Activated CD4-positive, alpha-beta T cell treated with anti-CD3 and anti-CD28 coated beads, Interleukin-2, Interleukin-4, amounts not matched to agents 100 ng/mL and 50 ng/mL, durations not matched to agents 16 hours and 8 hours (primary cell): Measurements from ENCODE around the gene MGLL.

ENCODE experiments used
- DNase-seq: peaks from one replicate; pipeline ENCODE4 v3.0.0-alpha.2; 2020; ENCODE audit warnings: low spot score

The MGLL gene

DNA sequence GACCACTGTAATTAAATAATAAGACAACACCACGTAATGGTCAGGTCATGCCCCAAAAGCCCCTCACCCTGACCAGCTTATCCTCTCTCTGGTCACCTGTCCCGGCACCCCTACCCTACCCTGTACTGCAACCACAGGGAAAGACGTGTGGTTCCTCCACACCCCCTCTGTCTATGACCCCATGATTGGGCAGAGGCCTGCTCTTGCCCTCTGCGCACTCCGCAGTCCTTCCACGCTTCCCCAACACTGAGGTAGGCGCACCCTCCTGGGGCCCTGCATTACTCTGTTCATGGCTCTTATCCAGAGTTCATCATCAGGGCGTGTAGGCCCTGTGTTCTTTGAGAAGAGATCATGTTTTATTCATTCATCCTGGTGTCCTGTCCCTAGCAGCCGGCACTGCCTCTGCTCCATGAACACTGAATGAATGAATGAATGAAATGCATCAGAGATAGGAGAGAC lies 33.8 kb downstream of the MGLL start:
- no peak for DNase-seq

DNA sequence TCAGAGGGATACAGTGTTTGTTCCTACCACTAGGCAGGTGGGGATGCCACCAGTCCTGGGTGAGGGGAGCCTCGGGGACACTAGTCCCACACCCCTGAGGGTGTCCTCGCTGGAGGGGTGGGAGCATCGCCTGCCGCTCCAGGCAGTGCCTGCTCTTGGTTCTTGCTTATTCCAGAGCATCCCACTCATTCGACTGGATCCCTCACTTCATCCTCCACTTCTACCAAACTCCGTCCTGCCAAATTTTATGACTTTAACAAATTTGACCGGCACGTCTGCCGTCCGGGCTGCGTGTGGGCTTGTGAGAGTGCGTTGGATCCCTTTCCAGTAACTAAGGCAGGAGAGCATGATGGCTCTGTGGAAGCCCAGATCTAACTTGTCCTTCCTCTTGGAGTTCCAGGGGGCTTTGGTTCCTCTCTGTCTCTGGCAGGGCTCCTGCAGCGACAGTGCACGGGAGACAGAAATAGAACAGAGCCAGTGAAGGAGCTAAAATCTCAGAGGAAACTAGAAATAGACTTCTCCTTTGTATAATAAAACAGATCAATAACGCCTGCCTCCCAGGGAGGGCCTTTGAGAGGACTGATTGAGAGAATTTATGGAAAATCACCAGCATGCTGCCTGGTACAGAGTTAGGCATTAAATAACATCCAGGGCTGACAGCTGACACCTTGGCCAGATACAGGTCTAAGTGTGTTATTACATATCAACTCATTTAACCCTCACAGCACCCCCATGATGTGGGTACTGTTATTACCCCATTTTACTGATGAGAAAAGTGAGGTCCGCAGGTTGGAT lies 34.5 kb downstream of the MGLL start:
- no peak for DNase-seq

DNA sequence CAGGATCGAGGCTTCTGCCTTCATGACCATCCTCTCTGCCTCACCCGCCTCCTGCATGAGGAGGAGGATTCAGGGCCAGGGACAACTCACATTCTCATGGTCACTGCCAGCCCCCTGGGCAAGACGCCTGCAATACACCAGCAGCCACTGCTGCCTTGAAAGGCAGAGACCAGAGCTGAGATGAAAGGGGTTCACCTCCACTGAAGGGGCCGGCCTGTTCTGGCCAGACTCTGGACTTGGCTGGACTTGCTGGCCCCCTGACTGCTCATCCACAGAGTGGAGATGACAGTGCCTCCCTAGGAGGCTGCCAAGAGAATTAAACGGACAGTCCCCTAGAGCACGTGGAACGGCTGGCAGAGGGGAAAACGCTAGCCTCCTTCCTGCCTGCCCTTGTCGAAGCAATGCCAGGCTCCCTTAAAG lies 35.2 kb downstream of the MGLL start:
- DNase-seq, result no peak

DNA sequence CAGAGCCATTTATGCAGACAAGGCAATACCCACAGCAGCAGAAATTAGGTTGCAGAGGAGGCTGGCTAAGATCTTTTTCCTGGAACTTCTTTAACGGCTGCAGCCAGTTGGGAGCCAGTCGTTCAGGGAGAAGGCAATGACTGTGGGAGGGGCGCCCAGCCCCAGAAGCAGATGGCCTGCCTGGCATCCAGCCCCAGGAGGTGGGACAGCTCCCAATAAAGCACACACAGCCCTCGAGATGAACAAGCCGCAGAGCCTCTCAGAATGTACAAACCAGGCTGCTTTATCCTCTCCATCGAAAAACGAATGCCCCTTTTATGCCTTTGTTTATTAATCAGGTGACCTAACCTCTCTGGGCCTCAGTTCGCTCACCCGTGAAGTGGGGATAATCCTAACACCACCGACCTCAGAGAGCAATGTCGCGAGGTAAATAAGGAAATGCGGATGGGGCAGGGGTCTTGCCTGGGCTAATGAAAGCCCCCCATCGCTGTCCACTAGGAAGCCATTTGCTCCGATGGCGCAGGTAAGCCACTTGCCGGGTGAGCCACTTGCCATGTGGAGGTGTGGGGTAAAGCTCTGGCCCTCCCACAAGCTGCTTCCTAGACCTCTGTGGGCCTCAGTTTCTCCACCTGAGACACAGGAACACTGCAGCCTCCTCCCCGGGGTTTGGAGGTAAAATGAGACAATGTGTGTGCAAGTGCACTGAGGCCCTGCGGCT lies 35.8 kb downstream of the MGLL start:
- DNase-seq, result no peak

DNA sequence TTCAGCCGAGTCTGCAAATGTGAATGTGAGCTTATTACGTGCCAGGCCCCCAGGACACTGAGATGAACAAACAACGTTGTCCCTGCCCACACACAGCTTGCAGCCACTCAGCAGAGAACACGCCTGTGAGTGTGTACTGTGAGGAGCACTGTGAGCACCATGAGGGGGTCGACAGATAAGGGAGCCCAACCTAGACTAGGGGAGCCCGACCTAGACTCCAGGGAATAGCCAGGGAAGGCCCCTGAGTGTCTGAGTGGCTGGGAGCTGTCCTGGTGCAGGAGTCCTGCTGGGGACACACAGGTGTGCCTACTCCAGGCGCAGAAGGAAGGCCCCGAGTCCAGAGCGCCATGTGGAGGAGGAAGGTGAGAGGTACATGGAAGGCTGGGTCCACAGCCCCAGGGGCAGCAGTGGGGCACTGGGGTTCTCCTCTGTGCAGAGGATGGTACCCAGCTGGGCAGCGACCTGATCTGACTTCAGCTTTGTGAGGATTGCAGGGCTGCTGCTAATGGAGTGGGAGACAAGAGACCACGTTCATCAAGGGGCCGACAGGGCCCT lies 36.5 kb downstream of the MGLL start:
- no peak for DNase-seq

DNA sequence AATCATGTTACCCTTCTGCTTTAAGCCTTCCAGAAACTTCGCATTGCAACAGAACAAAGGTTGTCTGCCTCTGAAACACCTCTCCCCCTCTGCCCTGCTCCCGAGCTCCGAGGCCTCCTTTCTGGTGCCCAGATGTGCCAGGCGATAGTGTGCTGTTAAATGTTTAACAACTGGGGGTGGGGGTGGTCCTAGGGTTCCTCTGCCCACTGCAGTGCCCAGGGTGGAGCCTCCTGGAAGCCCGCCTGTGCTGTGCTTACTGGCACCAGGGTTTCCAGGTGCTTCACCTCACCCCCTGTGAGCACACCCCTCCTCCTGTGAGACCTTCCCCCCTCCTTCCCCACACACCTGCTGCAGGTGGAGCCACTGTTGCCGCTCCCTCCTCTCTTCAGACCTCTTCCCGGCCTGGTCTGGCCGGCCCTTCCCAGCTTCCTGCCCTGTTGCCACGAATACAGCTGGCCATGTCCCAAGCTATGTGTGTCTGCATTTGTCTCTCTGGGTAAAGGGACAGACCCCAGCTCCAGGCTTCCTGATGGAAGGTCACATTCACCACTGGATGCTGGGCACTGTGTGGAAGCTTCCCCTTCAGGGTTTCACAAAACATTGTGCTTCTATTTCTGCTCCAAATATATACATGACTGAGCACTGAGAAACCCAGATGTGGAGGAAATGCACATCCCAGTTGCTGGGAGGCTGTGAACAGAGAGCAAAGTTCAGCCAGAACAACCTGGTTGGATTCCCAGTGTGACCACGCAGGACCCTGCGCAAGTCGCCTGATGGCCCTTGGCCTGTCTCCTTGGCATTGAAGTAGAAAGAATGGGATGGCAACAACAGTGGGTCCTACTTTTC lies 37.2 kb downstream of the MGLL start:
- no peak for DNase-seq

DNA sequence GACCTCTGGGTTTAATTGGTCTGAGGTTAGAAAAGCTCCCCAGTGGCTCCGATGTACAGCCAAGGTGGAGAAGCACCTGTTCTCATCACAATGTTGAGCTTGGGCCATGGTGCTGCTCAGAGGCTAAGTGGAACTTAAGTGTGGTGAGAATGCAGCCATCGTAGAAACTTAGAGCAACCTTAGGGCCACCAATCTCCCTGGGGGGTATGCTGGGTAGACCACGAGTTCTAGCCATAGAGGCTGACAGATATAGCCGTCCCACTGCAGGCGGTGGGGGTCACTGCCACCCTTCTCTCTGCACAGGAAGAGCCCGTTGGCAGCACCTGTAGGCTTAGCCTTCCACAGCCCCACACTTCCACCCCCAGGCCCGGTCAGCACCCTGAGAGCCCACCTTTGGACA lies 38.0 kb downstream of the MGLL start:
- DNase-seq, result no peak

DNA sequence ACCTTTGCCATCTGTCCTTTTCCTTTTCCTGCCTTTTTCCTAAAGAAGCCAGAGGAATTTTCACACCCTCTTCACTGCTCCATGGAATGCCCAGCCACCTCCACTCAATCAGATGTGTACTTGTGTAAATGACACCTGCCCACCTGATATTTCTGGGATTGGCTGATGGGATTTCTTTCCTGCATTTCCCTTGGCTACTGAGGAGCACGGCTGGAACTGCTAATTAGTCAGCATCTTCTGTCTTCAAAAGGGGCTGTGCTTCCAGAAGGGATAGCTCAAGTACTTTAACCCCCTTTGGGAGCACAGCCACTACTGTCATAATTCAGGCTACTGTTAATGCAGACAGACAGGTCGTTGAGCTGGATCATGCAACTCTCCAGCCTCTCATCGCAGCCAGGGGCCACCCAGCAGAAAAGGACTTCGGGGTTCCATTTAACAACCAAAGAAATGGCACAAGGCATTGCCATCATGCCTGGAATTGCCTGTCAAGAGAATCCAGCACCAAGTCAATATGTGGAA lies 38.6 kb downstream of the MGLL start:
- DNase-seq, result no peak

DNA sequence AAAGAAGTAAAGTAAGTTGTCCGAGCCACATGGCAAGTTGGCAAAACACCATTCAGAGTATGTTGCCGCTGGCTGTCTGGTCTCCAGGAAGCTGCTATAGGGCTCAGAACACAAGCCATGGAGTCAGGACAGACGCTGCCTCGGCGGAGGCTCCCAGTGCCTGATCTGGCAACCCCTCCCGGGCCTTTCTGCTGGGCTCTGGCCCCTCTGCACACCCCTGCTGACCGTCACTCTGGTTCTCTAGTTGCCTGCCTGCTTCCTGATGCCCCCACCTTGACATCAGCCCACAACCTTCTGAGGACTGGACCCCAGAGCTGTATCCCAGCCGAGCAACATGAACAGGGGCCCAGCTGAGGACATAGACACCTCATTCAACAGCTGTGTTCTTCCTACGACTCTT lies 39.1 kb downstream of the MGLL start:
- no peak for DNase-seq

DNA sequence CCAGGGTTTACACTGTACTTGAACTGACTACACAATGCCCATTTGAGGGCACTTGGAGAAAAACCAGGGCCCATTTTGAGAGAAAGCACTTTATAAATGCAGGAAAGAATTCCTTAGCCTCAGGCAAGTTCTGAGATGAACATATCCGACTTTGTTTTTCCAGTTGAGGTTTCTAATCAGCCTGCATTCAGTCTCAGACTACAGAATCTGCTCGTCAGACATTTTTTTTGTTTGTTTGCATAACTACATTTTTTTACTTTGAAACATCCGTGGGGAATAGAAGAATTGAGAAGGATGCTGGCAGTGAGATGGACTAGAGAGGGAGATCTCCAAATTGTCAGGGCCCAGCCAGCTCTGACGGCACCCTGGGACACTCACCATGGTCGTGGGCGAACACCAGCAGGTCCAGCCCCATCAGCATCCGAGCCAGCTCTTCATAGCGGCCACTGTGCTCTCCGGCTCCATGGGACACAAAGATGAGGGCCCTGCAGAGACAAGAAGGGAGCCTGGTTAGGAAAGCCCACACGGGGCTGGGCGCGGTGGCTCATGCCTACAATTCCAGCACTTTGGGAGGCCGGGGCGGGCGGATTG lies 40.8 kb downstream of the MGLL start:
- DNase-seq, result no peak

DNA sequence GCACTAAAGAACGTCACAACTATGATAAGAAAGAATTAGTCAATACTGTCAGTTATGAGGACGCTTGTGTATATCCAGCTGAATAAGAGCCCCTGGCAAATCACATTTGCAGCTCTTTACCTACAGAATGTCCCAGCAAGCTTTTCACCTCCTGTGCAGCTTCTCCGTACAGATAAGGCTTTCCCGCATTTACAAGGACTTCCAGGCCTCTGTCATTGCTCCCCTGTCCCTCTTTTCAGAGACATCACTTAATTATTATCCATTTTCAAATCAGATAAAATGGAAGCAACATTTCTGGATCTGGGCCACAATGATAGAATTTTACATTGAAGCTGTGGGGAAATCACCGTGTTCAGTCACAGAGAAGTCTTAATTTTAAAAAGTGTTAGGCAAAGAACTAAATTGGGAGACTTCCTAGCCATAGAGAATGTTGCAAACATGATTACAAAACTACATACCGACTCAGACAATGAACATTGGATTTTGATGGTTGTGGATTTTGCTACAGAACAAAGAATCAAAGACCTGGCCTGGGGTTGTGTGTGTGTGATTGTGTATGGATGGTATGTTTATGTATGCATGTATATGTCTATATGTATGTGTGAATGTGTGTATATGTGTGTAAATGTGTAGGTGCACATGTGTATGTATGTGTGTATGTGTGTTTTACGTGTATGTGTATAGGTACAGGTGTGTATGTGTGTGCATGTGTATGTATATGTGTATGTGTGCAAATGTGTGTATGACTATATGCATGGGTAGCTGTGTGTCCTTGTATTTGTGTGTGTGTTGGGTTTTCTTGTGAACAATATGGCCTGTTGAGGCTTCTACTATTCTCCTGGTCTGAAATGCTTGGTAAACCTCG lies 41.5 kb downstream of the MGLL start:
- DNase-seq, result no peak

DNA sequence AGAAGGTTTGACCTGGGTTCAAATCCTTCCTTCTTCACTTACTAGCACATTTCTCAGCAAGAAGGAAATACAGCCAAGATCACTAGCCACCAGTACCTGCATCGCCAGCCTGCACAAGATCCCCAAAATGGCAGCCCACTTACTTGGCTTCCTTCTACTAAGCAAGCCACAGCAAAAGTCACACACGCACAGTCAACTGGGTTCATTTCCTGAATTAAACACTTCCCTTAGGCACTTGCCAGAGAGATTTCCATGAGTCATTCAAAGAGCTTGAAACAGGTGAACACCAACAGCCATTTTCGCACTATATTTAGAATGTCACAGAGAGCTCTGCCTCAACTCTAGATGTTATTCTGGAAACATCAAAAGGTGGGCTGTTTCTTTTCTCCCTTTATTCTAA lies 42.6 kb downstream of the MGLL start:
- DNase-seq, result peak; percentile 33

DNA sequence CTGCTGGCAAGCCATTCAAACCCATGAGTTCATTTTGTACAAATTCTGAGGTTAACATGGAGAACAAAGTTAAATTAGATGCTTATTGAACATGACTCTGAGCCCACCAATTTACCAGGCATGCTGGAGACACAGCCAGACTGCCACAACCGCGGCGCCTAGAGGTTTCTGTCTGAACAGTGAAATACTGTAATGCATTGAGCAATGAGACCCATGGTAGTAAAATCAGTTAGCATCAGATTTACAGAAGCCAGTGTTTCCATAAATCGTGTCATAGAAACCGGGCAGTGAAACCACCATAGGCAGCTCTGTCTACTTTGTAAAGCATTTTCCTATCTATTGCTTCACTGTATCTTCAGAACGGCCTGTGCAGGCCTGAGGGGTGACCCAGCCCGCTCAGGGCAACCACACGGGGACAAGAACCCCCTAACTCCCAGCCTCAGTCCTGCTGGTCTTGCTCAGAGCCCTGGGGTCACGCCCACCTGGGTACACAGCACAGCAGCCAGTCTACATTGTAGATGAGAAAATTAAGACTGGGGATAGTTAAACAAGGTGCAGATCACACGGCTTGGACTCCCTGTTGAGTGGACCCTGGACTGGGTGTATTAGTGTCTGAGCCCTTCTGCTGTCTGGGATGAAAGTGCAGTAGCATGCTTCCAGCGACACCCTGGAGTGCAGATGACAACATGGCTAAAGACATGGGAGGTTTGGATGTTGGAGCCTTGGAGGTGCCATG lies 44.2 kb downstream of the MGLL start:
- DNase-seq, result no peak

DNA sequence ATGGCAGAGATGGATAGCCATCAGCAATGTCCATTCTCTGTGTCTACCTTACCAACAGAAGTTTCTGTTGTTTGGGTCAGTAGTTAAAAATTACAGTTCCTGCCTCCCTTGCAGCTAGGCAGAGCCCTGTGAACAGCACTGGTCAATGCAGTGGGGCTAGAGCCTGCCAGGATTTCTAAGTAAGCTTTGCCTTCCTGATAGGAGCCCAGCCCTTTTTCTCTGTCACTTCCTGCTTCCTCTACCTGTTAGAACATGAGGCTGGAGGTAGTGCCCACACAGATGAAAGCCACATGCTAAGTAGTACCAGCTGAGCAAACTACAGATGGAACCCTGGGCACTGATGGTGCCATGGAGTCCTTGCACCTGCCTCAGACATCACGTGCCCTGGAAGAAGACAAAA lies 45.0 kb downstream of the MGLL start:
- no peak for DNase-seq

DNA sequence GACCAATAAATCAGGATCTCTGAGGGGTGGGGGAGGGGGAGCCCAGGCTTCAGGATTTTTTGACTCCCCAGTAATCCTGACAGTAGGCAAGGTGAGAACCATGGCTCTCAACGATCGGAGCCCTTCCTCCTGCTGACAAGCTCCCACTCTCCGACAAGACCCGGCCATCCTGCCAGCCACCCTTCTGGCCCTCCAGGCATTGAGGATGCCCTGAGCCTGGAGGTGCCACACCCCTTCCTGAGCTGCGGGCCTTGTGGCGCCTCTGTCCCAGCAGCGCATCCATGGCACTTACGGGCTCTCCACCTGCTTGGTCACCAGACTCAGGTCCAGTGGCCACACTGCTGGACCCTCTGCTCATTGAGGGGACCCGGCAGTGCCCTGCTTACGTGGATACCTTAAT lies 46.0 kb downstream of the MGLL start:
- DNase-seq, result no peak

DNA sequence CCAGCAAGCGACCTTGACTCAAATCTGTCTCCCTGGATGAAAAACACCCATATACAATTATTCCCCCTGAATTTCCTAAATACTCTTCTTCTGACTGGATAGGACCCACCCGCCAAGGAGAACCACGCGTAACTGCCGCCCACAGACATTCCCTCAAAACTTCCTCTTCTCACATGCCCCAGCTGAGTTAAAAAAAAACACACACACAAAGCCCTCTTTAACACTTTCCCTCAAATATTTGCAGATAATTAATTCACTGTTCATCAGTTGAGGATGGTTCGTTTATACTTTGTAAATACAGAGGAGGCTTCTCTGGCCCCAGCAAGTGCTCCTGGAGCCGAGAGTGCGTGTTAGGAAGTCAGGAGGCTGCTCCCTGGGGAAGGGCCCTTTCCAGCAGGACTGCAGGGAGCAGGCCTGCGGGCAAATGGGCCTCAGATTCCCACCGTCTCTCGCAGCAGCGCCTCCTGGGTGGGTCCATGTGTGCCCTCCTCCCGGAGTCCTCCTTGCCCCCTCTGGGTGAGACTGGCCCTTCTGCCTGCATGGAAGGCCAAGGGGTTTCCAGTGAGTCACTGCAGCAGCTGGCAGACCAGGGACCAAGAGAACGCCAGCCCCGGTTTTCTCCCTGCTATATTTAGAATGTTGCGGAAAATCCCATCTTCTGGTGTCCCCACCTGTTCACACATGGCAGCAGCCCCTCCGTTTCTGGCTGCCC lies 46.8 kb downstream of the MGLL start:
- DNase-seq, result no peak

DNA sequence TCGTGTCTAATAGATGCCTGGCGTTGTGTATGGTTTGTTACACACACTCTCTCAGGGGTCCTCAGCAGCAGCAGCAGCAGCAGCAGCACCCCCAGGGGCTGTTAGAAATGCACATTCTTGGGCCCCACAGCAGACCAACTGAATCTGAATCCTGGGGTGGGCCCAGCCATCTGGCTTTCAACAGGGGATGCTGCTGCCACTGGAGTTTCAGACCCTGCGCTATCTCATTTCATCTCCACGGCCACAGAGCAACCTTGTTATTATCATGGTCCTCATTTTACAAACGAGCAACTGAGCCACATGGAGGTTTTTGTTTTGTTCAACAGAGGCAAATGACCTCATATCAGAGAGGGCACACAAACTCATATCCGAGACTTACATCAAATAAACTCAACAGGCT lies 47.7 kb downstream of the MGLL start:
- no peak for DNase-seq

DNA sequence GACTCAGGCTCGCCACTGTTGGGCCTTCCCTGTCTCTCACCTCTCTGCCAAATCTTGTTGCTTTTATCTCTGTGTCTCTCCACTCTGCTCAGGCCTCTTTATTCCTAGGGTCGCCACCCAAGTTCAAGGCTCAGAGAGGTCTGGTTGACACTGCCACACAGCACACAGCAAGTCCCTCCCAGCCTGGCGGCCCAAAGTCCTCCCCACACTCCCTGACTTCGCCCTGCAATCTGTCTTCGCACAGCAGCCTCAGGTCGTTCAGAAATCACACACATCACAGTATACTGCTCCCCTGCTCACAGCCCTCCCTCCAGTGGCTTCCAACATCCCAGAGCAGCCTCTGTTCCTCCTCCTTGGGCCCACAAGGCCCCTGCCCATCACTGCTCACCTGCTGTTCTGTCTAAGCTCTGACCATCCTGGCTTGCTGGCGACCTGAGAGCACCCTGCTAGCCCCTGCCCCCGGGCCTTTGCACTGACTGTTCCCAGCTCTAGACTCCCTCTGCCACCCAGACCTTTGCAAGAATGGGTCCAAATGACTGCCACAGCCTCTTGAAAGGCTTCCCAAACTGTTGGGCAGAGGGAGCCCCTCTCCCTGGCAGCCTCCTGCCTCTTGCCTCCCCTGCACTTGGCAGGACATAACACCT lies 48.4 kb downstream of the MGLL start:
- no peak for DNase-seq
